ENCODE measurements around the gene AP3S2.
"Not testable (repeated sequence)": the region's sequence is repeated elsewhere in the genome, so short reads cannot be mapped to it uniquely, and the experiment has no call there.

AP3S2 gene

DNA sequence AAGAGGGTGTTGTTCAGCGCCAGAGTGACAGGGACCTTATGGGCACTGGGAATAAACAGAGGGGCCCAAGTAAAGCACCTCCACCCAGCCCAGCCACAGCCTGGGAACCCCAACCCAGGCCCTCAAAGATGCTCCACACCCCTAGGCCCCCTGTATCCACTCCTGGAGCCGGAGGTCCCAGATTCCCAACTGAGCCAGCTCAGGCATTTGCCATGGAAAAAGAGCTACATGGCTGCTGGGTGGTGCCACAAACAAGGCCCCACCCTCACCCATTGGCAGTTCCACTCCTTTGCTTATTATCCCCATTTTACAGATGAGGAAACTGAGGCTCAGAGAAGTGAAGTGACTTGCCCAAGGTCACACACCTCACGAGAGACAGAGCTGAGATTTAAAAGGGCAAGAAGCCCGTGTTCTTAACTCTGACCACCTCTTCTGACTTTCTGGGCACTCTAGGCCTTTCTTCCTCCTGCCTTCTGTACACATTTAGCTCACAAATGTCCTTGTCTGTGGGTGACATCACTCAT lies 96.1 kb downstream of the AP3S2 start:
- DNase-seq, result no peak

DNA sequence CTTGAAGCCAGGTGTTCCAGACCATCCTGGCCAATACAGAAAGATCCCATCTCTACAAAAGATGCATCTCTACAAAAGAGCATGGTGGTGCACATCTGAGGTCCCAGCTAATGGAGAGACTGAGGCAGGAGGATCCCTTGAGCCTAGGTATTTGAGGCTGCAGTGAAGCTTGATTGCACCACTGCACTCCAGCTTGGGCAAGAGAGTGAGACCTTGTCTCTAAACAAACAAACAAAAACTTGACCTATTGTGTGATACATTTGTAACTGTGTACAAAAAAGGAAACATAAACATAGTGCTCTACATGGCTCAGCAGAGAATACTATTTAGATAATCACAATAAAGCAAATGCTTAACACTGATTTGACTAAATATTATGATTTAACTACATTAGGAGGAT lies 97.8 kb downstream of the AP3S2 start:
- DNase-seq, result no peak

DNA sequence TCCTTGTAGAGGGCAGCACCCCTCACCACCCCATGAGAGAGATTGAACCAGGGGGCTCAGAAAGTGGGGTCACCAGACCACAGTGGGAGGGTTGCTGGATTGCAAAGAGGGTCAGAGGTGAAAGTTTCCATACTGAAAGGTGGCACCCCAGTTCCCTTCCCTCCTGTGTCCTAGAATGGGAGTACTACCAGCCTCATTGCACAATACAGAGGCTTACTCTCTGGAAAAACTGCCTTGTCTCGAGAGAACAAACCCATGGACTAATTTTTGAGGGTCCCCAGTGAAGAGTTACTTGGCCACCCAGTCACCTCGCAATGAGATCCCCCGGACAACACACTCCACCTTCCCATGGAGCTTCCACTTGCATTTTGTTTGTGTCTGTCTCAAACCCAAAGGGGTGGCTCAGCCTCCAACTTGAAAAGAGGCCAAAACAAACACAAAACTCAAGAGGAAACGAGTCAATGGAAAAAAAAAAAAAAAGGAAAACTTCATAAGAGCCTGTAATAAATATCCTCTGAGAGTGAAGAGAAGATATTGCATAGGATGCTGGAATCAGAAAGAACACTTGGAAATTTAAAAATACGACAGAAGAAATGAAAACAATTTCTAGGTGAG lies 99.1 kb downstream of the AP3S2 start:
- DNase-seq, result no peak

DNA sequence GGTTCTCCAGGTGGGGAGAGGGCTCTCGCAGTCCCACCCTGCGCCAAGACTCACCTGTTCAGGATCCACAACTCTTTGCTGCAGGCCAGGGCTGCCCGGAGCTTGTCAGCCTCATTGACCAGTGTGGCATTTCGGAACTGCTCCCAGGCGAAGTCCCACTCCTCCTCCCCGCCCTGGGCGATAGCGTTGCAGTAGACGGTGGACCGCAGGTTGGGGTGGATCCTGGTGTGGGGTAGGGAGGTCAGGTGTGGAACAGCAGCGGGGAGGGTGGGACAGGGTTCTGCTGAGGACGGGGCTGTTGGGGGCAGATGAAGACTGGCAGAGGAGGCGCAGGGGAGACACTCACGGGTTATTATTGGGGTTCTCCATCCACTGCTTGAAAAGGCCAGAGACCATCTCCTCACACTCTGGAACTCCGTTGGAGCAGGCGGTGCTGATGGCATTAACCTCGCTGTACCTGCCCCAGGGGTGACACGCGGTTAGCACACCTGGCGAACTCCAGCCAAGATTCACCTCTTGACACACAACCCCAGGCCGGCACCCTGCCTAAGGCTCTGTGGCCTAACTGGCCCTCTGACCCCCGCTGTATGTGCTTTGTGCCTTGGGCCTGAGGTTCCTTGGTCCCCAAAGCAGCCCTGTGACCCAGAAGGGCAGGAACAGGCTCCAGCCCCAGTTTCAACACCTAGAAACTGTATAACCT lies 101.5 kb downstream of the AP3S2 start:
- no peak for DNase-seq

DNA sequence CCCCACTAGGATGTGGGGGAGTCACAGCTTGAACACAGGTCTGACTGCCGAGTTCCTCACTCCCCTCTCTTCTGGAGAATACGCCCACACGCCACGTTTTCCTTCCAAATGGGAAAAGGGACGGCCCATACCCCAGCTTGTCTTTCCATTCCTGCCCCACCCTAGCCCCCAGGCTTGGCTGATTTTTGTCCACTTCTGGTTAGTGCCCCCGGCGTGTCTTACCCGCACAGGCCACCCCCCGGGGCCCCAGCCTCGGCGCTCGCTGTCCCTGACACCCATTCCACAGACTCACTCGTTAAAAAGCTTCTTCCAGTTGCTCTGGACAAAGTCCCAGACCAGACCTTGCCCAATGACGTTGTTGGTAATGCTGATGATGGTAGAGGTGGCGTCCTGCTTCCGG lies 103.1 kb downstream of the AP3S2 start:
- no peak for DNase-seq

DNA sequence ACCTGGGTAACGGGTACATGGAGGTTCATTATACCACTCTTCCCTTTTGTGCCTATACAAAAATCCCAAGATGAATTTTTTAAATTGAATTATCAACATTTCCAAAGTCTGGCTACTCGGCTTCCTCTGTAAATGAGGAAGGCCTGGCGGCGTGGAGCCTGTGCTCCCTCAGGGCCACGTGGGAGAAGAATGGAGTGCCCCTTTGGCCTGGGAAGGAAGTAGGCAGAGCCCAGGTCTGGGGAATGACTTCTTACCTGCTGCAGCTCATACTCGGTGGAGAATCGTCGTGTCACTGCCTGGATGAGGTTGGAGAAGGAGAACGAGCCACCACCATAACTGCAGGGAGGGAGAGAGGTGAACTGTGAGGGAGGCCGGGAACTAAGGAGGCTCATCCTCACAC lies 103.6 kb downstream of the AP3S2 start:
- no peak for DNase-seq

DNA sequence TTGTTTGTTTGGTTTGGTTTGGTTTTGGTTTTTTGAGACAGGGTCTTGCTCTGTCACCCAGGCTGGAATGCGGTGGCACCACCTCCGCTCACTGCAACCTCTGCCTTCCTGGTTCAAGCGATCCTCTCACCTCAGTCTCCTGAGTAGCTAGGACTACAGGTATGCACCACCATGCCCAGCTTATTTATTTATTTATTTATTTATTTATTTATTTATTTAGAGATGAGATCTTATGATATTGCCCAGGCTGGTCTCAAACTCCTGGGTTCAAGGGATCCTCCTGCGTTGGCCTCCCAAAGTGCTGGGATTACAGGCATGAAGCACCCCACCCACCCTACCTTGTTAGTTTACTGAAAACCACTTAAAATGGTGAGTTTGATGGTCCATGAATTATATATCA lies 105.2 kb downstream of the AP3S2 start:
- not testable (repeated sequence) for DNase-seq

DNA sequence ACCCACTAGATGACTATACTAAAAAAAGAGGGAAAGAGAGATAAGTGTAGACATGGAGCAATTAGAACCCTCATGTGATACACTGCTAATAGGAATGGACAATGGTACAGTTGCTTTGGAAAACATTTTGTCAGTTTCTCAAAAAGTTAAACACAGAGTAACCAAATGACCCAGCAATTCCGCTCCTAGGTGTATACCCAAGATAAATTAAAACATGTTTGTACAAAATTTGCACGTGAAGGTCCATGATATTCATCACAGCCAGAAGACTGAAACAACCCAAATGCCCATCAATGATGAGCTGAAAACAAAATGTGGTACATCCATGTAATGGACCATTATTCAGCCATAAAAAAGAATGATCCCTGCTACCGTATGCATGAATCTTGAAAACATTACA lies 105.8 kb downstream of the AP3S2 start:
- DNase-seq, result no peak

DNA sequence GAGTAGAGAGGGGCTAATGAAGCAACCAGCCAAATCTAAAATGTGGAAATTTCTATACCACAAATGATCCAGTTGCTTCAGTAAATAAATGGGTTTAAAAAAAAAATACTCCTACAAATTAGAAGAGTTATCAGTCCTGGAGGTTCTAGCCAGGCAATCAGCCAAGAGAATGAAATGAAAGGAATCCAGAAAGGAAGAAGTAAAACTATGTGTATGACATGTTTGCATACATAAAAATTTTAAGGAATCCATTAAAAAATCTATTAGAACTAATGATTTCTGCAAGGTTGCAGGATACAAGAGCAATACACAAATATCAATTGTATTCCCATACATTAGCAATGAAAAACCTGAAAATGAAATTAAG lies 108.0 kb downstream of the AP3S2 start:
- no peak for DNase-seq

DNA sequence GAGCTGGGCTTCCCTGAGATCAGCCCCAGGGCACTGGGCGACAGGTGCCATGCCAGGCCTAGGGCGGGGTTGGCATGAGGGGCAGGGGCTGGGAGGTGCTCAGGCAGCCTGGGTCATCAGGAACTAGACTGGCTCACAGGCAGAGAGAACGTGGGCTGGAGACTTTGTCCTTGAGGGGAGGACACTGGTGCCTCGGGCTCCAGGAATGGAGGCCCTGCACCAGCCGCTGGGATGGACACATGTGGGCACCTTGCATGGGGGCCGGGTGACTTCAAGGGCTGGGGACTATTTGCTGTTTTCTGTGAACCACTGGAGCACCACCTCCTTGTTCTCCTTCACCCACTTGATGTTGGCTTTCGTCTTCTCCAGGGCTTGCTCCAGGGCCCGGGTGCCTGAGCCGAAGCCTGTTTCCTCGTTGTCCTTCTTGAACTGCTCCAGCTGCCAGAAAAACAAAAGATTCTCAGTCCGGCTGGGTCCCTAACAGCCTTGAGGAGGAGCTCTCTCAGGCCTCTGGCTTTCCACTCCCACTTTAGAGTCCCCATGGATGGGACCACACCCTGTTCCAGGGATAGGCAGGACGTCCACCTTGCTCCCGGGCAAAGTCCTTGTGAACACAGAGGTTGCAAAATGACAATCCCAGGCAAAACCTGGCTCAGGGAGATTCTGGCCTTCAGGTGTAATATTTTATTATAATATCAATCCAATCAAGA lies 108.6 kb downstream of the AP3S2 start:
- no peak for DNase-seq

DNA sequence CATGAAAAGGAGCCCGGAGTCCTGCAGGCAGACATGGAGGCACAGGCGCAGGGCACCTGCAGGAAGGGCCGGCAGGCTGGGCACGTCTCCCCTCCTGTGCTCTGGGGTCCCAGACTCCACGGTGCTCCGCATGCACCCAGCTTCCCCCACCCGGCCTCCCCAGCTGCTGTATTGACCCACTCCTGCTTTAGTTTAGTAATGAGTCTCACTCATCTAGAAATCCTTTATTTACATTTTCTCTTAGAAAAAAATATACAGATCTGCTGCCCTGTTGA lies 109.2 kb downstream of the AP3S2 start:
- DNase-seq, result no peak

DNA sequence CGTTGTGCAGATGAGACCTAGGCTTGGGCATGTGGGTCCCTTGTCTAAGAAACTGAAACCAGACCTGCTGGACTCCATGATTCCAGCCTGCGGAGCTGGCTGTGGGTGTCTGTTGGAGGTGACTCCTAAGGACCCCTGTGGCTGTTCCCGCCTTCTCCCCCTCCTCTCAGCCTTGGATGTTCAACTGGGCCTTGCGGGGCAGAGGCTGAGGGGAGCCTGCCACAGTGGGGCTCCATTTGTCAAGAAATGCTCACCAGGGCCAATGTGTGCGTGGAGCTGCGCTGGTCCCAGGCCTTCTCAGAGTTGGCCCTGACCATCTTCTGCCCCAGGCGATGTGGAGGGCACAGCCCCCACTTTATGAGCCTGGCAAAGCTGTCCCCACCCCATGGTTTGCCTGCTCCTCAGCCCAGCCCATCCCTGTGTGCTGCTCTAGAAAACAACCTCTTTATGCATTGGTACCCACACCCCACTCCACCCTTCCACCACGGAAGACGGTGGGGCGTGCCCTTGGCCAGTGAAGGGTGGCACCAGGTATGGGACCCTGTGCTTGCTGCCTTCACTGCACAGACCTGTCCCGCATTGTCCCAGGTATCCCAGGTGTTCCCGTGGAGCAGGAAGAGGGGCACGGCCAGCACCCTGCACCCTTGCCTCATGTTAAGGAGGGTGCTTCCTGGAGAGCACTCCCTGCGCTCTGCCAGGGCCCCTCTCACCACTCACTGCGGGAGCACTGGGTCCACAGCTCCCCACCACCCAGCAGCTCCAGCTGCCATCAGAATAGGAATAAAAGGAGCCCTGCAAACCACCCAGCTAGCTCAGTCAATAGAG lies 109.7 kb downstream of the AP3S2 start:
- no peak for DNase-seq

DNA sequence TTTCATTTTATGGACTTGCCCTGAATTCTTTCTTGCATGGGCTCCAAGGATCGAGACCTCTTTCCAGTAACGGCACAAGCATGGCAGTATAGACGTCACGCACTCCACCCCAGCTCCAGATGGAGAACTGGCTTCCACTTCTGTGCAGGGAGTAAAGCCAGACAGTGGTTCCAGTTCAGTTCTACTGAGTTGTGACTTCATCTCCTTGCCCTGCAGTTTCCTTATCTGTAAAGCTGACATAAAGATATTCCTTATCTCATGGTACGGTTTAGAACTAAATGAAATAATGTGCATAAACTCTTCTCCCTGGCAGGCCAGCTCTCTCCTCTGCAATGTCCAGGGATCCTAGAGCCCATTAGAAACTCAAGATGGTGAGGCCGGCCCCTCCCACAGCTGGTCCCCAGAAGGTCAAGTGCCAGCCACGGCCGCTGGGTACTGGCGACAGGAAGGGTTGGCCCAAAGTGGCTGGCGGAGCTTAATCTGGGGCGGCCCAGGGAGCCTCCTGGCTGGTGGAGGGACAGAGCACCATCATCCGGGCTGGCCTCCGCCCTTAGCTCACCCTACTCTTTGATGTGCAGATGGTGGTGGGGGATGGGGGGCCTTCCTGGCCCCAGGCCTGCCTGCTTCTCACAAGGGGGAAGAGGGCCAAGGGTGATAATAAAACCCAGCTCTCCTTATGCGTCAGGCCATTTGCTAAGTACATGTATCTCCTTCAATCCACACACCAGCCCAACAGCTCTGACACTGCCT lies 110.5 kb downstream of the AP3S2 start:
- peak; percentile 44 for DNase-seq

DNA sequence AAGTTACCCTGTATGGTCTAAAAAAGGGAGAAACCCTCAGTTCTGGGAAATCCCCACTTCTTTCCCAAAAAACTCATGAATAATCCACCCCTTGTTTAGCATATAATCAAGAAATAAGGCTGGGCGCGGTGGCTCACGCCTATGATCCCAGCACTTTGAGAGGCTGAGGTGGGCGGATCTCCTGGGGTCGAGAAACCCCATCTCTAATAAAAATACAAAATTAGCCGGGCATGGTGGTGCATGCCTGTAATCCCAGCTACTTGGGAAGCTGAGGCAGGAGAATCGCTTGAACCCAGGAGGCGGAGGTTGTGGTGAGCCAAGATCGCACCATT lies 111.2 kb downstream of the AP3S2 start:
- DNase-seq, result peak; percentile 91

DNA sequence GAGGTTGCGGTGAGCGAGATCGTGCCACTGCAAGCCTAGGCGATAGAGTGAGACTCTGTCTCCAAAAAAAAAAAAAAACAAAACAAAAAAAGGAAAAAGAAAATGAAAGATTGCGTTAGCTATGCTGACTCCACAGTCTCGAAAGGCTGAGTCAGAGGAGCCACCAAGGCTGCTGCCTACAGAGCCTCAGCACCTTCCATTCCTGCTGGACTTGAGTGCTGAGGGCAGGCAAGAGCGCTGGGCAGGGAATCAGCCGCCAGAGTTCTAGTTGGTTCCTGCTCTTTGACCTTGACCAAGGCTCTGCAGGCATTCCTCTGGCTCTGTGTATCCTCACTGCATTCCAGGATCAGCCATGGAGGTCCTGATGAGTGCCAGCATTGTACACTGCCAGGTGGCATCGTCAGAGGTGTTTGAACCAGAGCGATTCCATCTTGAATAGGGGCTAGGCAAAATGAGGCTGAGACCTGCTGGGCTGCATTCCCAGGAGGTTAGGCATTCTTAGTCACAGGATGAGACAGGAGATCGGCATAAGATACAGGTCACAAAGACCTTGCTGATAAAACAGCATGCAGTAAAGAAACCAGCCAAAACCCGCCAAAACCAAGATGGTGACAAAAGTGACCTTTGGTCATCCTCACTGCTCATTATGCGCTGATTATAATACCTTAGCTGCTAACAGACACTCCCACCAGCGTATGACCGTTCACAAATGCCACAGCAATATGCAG lies 111.7 kb downstream of the AP3S2 start:
- peak; percentile 89 for DNase-seq

DNA sequence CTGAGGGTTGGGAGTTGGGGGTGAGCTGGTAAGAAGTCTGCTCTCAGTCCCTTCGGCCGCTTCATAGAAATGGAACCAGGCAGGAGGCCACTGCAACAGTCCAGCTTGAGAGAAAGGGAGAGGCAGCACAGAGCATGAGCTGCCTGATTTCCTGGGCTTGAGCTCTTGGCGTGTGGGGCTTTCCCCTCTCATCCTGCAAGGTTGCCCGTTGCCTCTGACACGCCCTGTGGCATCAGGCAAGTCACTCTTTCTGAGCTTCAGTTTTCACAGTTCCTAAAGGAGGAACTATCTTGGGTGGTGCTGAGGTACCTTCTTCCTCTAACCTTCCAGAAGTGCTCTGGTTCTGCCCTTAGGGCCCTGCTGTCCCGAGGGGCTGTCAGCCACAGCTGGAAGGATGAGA lies 112.7 kb downstream of the AP3S2 start:
- DNase-seq, result peak; percentile 92

DNA sequence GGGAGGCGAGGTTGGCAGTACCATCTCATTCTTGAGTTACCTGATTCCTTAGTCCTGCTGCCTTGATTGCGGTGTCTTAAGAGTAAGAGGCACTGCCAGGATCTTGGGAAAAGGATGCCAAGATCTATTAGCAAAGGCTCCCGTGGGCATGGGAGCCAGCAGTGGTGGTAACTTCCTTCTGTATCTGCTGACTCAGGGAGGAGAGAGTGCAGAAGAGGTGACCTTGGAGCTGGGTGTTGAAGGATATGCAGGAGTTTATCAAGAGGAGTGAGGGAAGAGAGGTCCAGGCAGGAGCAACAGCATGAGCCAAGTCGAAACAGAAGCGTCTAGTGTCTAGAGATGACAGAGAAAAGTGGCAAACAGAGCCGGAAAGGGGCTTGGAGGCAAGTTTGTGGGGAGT lies 113.2 kb downstream of the AP3S2 start:
- DNase-seq, result no peak

All from suppressor macrophage treated with lipopolysaccharide for 4 hours (primary cell).